H54 (cell line): Measurements from ENCODE around the gene DFFB.

ENCODE experiments used
- DNase-seq: peaks from one replicate; pipeline ENCODE4 v3.0.0; 2011; ENCODE audit warnings: low spot score, mixed read lengths; ENCODE audit not compliant: insufficient read length
- FAIRE-seq: peaks from 3 replicates; lab custom pipeline; 2011; peaks lifted over from hg19 to GRCh38; lab: Jason Lieb, UNC
- POLR2A ChIP-seq: IDR thresholded peaks from 2 replicates; pipeline ENCODE4 v1.6.1; 2011; ENCODE audit warnings: low read depth, mild to moderate bottlenecking, low read length

Gene DFFB

DNA sequence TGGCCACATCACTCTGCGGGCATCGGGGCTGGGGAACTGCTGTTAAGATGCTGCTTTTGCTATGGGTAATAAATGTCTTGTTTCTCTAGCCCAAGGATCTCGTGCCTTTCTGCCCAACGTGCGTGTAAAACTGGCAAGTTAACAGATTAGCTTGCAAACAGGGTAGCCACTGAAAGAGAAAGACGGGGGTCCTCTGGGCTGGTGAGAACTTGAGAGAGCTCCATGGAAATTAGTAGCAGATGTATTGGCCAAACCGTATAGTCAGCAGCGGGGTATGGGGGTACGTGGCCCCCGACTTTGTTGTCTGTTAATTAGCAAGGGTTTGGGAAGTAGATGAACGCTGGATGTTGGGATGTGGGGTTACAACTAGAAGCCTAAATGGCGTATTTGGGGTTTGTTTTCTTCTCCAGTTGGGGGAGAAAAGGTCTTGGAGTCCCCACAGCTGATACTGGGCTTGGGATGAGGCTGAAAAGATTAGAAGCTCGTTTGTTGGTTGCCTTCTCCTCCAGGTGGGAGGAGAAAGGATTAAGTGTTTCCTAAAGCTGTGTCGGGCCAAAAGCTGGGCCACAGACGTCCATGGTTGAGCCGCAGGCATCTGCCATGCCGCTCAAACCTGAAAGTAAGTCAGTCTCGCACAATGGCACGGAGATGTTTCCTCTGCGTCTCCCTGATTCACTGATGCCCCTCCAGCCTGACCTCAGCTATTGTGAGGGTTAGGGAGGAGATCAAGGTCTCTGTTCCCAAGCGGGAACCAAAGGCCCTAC is 75.1 kb downstream of the DFFB start:
- FAIRE-seq: no peak
- TF ChIP-seq POLR2A: no peak
- no peak for DNase-seq
